HG03439 (cell line): Measurements from ENCODE around the gene TMEM11.
"Not testable (repeated sequence)": the region's sequence is repeated elsewhere in the genome, so short reads cannot be mapped to it uniquely, and the experiment has no call there.

Source experiments
- ATAC-seq: cut with Tn5 transposase; IDR thresholded peaks from one replicate; pipeline ENCODE4 v1.9.1; 2021; ENCODE audit warnings: mild to moderate bottlenecking, moderate library complexity; ENCODE audit not compliant: unreplicated experiment

The TMEM11 gene

DNA sequence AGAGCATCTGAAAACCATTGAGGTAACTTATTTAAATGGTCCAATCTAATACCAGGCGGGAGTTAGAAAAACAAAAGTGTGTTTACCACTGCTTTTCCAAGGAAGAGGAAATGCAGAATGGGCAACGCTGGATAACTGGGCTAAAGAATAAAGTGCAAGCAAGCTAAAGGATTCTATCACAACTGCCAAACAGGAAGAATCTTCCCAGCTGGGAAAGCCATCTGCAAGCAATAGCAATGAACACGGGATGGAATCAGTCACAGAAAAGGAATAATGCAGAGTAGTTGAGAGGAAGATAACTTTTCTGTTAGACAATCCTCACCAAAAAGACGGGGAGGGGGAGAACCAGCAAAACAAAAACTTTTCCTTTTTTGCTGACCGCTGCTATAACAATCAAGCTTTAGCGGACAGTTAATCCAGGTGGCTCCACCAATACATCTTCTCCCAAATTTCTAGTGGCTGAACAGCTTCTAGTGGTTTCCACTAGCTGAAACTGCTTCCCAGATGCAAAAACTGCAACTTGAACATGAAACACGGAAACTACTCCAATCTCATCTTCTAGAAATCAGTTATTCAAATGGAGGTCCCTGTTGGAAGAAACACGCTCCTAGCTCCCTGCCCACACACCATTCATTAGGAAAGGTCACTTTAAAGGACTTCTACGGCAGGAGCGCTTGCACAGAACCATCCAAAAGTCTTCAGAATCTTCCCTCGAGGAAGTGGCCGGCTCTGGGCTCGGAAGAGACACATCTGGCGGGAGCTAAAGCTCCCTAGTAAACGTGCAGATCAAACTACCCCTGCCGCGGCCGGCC lies 929 bp downstream of the TMEM11 start:
- ATAC-seq, result no peak

DNA sequence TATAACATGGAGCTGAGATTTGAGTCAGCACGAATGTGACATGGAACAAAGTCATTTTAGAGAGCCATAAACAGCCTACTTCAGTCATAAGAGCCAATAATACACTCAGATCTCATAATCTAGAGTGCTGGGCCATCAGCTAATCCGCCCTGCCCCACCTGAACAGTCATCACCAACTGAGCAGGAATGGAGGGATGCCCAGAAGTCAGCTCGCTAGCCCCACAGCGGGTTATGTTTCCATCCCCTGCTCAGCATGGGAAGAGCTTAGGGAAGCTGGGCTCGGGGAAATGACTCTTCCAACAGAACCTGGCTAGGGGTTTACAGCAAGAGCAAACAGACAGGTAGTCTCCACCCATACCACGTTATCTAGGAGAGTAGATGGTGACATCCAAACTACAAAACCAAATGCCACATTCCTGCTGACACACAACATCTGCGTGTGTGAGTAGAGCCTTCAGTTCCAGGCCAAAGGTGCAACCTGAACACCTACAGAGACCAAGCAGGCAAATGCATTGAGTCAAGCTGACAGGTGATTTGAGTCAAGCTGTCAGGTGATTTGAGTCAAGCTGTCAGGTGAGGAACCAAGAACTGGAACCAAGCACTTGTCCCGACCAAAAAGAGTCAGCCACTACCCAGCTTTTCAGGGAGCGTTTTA lies 2.0 kb downstream of the TMEM11 start:
- no peak for ATAC-seq

DNA sequence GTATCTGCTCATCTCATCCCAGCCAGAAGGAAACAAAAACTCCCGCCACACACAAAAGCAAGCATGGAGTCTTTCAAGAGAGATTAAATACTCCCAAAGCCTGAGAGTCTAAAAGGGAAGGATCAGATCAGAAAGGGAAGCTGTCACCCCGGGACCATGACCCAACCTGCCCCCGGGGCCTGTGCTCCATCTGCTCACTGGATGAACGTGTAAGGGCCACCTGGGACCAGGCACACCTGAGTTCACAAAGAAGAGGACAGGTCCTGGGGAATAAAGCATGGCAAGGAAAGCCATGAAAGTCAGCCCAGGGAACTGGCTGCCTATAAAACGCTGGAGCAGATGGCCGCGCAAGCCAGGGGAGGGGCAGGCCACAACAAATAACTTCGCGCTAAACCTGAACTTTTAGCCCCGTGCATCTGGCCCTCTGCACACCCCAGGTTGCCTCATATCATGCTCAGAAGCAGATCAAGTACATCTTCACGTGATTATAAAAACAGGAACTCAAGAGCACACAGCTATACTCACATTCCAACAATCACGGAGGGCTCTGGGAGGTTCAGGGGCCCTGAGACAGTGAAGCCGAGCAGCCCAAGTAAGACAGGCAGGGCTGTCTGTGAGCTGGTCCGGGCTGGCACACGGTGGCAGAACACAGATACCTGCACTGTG lies 3.4 kb downstream of the TMEM11 start:
- ATAC-seq, result no peak

DNA sequence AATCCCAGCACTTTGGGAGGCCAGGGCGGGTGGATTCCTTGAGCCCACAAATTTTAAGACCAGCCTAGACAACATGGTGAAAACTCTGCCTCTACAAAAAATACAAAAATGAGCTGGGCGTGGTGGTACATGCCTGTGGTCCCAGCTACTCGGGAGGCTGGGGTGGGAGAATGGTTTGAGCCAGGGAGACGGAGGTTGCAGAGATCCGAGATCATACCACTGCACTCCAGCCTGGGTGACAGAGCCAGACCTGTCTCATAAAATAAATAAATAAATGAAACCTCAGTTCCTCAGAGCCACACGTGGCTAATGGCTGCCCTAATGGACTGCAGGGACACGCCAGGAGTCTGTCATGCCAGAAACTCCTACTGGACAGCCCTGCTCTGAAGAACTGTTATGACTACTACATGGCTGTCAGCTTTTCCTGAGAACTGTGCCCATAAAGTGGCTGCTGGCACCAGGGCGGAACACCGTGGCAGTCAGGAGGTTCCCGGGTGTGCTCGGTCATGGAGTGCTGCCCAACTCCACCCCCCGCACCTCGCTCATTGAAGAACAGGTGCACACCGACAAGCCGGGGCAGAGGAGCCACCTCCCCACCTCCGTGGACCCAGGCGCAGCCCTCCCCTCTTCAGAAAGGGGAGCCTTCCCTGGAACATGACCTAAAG lies 4.3 kb downstream of the TMEM11 start:
- ATAC-seq, result no peak

DNA sequence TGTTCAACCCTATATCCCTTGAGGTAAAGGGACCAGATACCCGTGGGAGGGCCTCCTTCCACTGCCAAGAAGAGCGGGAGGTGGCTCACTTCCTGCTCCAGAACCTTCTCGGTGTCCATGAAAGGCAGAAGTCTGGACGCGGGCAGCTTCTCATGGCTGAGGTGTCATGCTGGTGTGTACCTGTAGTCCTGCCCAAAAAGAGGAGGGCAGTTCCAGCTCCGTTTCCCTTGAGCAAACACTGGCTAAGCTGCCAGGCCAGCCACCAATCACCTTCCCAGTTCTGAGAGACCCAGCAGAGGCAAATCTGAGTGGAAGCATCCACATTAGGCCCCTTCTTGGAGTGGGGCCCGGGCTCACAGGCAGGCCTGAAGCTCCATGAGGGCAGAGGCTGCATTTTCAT lies 5.6 kb downstream of the TMEM11 start:
- no peak for ATAC-seq

DNA sequence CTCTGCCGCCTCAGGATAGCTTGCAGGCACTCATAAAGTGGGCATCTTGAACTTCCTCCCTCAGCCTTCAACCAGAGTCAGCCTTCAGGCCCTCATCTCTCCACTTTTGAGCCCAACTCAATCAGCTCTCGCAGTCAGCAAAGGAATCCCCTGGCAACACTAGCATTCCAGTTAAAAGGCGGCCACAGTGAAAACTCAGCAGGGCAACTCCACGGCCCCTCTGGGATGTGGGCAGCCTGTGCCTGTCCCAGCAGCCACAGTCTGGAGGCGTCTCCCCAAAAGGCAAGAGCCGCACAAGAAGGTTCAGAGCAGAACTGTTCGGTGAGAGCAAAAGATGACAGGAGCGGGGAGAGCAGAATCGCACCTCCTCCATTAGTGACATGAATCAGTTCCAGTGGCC lies 9.0 kb downstream of the TMEM11 start:
- no peak for ATAC-seq

DNA sequence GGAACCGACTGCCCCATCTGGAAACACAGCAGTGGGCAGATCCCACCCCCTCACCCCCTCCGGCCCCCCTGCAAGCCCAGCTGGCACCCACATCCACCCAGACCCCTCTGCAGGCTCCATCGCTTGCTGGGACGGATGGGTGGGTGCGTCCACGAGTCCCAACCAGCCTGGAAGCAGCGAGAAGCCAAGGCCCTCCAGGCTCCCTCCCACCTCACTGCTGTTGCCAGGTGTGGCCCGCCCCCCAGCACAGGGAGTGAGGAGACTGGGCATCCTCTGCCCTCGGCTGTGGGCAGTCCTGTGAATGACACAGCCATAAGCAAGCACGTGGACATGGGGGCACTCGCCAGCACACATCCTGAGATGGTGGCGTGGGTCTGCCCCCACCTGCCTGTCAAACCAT lies 11.4 kb downstream of the TMEM11 start:
- no peak for ATAC-seq

DNA sequence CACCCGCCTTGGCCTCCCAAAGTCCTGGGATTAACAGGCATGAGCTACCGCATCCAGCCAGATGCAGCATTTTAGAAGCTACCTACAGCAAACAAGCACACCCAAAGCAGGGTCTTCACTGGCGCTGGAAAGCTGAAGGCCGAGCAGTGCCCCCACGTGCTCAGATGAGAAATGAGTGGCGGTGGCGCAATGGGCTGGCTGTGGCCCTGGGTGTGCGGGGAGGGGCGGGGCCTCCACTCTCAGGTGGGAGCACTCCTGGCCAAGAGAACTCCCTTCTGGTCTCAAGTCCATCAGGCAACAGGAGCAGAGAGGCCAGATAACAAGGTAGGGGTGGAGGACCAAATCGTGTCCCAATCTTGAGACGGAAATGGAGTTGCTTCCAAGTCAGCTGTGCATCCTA lies 12.1 kb downstream of the TMEM11 start:
- no peak for ATAC-seq

DNA sequence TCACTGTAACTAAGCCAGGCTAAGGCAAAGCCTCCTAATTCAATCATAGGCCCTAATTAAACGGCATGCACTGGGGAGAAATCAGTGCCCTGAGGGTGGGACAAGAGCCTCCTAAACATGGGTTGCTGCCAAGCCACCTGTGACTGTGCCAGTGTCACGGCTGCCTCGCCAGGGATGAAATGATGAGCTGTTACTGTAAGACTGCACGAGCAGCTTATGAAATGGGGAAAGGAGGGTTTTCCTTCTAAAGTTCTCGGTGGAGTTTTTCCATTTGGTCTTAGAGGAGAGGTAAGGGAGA lies 12.7 kb downstream of the TMEM11 start:
- ATAC-seq, result no peak

DNA sequence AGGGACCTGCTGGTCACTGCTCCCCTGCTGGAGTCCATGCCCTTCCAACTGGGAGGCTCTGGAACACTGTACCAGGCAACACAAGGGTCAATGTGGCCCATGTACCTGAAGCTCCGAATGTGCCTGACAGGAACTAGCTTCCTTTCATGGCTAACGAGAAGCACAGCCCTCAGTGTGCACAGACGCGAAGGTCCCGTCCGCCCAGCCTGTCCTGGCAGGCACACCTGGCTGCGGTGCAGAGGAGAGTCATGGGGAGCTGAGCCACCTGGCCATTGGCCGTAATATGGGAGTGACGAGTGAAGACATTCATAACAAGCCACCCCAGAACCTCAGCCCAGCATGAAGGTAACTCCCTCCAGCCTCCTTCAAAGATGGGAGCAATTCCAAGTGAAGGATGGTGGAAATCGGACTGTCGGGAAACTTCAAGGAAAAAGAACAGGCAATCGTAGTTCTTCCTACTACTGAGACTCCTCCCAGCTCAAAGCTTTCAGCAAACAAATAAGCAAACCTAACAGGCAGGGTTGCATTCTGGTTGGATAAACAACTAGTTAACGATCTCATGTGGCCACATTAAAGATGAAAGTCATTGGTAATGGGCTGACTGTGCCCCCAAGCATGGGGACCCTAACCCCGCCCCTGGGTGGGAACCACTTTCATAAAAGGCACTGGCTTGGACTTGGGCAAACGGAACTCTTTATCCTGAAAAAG lies 13.2 kb downstream of the TMEM11 start:
- no peak for ATAC-seq

DNA sequence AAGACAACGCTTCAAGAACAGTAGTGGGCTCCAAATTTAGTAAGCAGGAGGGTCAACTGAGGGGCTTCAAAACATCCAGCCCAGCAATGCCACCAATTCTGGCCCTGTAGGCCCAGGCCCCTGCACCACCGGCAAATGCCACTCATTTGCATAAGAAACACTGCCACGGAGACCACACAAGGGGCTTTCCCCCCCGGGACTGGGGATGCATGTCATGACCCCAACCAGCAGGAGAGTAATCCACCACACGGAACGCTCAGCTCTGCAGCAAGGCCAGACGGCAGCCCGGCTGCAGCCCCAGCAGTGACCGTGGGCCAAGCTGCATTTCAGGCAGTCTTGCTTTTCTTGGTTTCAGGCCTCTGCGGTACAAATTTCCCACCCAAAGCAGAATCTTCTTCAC lies 14.1 kb downstream of the TMEM11 start:
- ATAC-seq, result no peak

DNA sequence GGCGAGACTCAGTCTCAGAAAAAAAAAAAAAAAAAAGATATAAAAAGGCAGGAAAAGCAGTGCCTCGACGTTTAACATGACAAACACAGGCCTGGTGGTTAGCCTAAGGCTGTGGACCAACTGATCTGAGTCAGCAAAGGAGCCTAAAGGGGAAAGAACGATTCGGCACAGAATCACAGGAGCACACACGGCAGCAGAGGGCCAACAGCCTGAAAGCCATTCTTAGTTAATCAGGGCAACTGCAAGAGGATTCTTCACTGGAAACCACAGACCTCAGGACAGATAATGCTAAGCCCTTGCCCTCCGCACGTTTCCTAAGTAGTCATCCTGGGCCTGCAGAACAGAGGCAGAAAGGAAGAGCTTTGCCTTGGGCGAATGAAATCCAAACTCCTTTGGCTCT lies 14.7 kb downstream of the TMEM11 start:
- no peak for ATAC-seq

DNA sequence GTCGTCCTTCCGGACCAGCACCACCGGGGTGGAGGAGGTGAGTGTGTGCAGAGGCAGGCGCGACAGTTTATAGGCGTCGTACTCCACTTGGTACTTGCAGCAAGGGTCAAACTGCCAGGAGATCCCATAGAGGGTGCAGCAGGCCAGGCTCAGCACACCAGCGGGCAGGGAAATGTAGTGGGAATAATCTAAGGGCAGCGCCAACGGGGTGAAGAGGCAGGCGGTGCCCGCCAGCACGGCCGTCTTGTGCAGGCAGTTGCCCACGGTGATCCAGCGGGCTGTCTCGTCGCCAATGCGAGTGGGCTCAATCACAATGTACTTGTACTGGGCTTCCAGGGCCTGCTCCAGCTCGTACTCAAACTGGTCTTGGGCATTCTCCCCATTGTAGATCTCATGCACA lies 15.6 kb downstream of the TMEM11 start:
- no peak for ATAC-seq

DNA sequence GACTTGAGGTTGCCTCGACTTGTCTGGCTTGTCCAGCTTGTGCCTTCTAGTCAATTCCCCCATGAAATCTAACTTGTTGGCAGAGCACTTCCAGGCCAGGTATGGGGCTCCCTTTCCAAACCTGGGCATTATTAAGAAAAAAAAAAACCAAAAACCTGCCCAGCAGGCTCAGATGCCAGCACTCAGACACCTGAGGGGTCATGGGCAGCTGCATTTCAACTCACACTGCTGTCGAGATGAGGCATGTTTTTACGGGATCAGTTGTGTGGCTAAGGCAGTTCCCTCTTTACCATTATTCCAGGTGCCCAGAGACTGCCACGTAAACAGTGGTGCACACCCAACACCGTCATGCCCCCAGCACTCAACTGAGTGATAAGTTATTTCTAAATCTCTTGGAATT lies 17.8 kb downstream of the TMEM11 start:
- no peak for ATAC-seq

DNA sequence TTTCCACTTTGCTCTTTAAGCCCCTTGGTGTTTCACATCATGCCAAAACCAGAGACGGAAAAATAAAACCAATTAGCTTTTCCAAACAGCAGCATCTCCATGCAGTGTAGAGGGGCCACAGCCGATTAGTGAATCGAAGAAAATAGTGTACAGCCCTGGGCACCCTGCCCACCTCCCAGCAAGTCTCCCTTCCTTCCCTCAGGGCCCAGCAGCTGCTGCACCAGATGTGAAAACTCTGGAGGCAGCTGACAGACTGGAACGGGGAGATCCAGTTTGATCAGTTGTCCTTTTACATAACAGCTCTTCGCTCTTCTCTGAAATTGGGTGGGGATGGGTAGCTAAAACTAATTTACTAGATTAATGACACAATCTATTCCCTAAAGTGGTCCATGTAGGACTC lies 19.3 kb downstream of the TMEM11 start:
- ATAC-seq, result no peak

DNA sequence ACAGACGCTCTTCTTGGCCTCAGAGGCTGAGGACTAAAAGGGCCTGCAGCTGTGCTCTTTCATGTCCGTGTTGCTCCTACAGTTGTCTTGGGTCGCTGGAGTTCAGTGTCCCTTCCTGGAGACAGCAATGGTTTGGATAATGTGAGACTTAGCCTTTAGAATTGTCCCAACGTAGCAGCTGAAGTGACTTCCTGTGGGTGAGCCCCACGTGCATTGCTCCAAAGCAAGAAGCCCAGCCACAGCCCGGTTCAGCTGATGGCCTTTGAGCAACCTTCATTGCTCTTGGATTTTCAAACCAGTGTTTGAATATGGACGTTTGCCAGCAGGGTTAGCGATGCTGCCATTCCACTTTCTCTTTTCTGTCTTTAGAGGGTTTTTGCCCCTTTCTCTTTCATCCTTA lies 19.7 kb downstream of the TMEM11 start:
- no peak for ATAC-seq

DNA sequence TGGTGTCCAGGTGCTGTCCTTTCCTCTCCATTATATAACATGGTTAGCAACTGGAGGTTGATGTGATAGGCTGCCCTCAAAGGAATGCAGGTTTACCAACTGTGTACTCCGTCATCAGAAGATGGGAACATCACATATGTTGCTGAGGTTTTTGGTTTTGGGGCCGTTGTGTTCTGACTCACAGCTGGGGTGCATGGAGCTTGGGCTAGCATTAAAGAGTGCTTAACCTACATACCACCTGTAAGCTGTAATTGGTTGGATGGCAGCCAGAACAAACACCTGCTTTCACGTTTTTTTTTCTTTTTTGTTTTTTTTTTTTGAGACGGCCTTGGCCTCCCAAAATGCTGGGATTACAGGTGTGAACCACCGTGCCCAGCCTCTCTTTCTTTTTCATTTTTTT lies 20.9 kb downstream of the TMEM11 start:
- ATAC-seq, result no peak

DNA sequence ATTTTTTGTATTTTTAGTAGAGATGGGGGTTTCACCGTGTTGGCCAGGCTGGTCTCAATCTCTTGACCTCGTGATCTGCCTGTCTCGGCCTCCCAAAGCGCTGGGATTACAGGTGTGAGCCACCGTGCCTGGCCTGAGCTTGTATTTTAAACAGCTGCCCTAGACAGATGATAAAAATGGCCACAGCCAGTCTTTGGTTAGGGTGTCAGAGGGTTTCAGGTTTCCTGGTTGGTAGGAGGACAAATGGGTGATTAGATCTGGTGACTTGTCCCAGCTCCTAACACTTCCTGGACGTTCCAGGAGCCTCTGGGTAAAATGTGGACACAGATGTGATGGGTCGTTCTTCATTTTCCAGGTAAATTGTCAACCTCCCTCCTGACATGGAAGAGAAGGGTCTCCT lies 21.5 kb downstream of the TMEM11 start:
- not testable (repeated sequence) for ATAC-seq

DNA sequence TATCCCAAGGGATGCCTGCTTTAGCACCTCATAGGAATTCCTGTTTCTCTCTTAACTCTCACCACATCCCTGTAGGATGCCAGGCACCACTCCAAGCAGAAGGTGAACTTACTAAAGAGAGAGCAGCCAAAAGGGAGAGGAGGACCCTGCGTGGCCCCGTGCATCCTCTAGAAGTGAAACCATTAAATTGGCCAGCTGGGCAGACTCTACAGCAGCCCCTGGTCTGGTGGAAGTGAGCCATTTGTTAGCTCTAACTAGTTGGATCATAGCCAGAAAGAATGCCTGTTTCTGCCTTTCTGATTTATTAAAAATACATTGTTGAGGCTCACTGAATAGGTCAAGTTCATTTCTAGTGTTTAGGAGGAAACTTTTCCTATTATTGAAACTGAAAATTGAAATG lies 22.3 kb downstream of the TMEM11 start:
- ATAC-seq, result no peak

DNA sequence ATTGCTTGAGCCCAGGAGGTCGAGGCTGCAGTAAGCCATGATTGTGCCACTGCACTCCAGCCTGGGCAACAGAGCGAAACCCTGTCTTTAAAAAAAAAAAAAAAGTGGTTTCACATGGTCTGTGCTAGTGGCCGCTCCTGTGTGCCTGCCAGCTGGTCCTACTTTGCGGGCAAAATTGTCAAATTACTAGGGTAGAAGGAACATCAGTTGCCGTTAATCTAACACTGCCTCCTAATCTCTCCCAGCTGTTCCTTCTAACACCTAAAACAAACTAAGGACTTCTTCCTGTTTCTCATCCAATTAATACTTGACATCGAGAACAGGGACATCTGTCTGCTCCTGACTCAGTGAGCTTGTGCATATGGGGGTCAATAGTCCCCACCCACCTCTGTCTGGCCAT lies 23.9 kb downstream of the TMEM11 start:
- ATAC-seq, result no peak

DNA sequence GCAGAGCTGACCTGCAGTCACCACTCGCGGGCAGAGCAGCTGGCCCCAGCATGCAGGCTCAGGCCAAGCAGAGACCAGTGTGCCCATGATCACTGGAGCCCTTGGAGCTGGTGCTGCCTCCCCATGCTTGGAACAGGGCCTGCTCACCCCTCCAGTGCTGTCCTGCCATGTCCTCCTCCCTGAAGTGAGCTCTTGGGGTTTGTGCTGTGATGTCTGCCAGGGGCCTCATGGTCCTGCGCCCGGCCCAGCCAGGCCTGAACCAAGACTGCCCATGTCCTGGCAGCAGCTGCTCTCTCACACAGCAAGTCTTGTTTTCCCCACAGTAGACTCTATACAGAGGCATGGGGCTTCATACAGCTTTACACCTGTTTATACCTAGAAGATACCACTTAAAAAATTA lies 24.6 kb downstream of the TMEM11 start:
- ATAC-seq, result no peak
